Adrenal gland (tissue), 5 donors: ENCODE data around the gene TOP2A.

Source experiments
- CTCF ChIP-seq, 6 experiments: fragments of 450-650 bp in 4 of 6; fragments of 200-600 bp in 2 of 6; sonication (generic) in 1 of 6; IDR thresholded peaks; 1 replicate in 5 of 6; 2 replicates in 1 of 6; pipeline versions ENCODE4 v1.5.1 to v1.8.0; 2016 to 2021; ENCODE audit warnings: antibody characterized with exemption in 6 of 6, mild to moderate bottlenecking in 2 of 6, moderate library complexity in 1 of 6
- POLR2A ChIP-seq, 2 donors: fragments of 450-650 bp; IDR thresholded peaks; one replicate each; pipeline ENCODE4 v1.6.1; 2017; ENCODE audit warnings: antibody characterized with exemption in 2 of 2, mild to moderate bottlenecking in 2 of 2, moderate library complexity in 1 of 2
- donor health status: DM: no; HTN: no; CAD: no.

GRCh38 chr17:40369923-40370322 lies 47.8 kb downstream of the TOP2A start:
- TF ChIP-seq CTCF (IDR thresholded peaks at IDR 0.05) (no peak), POLR2A (IDR thresholded peaks at IDR 0.05) (no peak)
